NB4 (cell line): ENCODE measurements around the gene ZFYVE21.

Experiments
- CTCF ChIP-seq: IDR thresholded peaks from one replicate; pipeline ENCODE4 v1.5.1; 2012; ENCODE audit warnings: low read depth, low read length
- MAX ChIP-seq: IDR thresholded peaks from 2 replicates; pipeline ENCODE4 v1.6.1; 2011; ENCODE audit warnings: low read depth, low read length

DNA sequence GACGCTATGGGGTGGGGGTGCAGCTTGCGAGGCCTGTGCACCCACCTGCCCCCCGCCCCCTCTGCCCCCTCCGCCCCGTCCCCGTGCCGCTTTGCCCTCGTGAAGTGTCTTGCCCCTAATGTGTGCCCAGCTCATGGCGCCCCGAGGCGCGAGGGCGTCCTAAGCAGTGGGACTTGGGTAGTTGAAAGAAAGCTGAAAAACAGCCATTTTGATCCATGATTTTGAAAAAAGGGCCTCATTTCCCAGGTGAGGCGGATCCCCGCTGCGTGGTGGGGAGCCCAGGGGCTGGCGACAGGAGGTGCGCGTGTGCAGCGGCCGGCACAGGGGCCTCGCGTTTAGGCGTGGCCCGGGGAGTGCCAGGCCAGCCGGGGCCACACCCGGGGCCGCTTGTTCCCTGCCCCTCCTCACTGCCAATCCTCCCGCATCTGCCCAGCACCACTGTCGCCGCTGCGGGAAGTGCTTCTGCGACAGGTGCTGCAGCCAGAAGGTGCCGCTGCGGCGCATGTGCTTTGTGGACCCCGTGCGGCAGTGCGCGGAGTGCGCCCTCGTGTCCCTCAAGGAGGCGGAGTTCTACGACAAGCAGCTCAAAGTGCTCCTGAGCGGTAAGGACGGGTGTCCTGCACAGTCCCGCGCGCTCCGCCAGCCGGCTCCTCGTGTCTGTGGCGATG, 11.8 kb downstream of the ZFYVE21 start:
- no peak for TF ChIP-seq MAX
- TF ChIP-seq CTCF, result no peak
